ENCODE data around the gene EVPLL.

EVPLL gene

DNA sequence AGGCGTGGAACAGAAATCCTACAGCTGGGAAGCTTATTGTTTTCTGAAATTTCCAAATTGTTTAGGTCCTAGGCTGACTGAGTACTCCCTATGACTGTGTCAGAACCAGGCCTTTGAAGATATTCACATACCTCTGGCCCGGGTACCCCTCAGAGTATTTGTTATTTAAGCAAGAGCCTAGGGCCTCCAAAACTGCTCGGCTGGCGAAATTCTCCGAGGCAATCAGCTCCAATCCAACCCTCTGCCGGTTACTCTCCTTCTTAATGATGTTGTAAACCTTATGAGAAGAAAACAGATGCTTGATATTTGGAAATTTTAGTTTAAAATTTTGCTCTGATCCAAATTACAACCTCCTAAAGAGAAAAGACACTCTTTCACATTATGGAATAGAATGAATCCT is 24.0 kb upstream of the EVPLL start:
- TF ChIP-seq, protein P1, sequence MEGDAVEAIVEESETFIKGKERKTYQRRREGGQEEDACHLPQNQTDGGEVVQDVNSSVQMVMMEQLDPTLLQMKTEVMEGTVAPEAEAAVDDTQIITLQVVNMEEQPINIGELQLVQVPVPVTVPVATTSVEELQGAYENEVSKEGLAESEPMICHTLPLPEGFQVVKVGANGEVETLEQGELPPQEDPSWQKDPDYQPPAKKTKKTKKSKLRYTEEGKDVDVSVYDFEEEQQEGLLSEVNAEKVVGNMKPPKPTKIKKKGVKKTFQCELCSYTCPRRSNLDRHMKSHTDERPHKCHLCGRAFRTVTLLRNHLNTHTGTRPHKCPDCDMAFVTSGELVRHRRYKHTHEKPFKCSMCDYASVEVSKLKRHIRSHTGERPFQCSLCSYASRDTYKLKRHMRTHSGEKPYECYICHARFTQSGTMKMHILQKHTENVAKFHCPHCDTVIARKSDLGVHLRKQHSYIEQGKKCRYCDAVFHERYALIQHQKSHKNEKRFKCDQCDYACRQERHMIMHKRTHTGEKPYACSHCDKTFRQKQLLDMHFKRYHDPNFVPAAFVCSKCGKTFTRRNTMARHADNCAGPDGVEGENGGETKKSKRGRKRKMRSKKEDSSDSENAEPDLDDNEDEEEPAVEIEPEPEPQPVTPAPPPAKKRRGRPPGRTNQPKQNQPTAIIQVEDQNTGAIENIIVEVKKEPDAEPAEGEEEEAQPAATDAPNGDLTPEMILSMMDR (conservative IDR thresholded peaks at IDR 0.05): no peak
- no peak for TF ChIP-seq ZFX (IDR thresholded peaks at IDR 0.05)
- no peak overlapping the region for H3K27ac ChIP-seq

DNA sequence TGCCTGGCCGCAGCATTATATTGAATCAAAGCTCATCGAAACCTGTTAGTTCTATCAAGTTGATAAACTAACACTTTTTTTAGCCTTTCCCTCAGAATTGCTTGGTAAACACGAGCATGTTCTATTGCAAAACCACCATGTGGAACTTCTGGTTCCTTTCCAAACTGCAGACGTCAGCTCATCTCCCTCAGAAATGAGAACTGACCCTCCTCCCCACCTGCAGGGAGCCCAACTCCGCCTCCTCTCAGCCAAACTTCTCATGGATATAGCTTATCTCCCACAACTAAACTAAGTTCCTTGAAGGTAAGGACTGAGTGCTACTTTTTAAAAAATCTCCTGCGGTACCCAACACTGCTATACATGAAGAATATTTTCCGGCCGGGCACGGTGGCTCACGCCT is 21.0 kb upstream of the EVPLL start:
- no peak overlapping the region for H3K27ac ChIP-seq
- TF ChIP-seq, protein P1 (conservative IDR thresholded peaks at IDR 0.05): no peak
- no peak for TF ChIP-seq ZFX (IDR thresholded peaks at IDR 0.05)

DNA sequence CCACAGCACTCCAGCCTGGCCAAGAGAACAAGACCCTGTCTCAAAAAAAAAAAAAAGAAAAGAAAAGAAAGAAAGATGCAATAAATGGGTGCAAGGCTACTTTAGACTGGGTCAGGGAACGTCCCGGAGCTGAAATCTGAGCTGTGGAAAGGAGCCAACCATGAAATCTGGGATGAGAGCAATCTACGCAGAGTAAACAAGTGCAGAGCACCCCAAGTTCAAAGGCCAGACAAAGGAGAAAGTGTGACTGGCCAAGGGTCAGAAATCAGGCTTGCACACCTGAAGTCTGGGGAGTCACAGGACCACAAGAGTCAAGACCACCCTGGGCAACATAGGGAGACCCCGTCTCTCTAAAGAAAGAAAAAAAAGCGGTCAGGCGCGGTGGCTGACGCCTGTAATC is 17.1 kb upstream of the EVPLL start:
- H3K27ac ChIP-seq: no peak overlapping the region
- no peak for TF ChIP-seq ZFX (IDR thresholded peaks at IDR 0.05)
- TF ChIP-seq, protein P1 (conservative IDR thresholded peaks at IDR 0.05): no peak

DNA sequence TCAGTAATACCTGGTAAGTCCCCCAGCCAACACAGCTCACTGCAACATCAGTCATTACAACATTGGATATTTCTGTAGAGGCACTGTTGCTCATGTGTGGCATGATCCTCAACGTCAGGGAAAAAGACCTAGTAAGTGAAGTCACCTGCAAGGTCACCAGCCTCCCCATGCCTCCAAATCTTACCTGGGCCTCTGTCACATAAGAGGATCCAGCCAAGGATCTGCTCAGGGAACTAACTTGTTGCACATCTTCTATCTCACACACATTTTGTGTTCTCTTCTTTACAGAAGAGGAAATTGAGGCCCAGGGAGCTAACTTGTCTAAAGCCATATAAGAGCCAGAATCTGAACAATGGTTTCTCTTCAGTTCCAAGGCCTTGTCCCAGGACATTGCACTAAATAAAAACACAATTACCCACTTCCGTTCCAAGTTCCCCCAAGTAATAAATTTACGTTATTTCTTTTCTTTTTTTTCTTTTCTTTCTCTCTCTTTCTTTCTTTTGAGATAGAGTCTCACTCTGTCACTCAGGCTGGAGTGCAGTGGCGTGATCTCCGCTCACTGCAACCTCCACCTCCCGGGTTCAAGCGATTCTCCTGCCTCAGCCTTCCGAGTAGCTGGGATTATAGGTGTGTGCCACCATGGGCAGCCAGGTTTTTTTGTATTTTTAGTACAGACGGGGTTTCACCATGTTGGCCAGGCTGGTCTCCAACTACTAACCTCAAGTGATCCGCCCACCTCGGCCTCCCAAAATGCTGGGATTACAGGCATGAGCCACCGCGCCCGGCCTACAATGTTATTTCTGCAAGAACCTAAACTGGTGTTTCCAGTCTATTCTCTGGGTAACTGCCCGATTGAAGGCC is 15.5 kb upstream of the EVPLL start:
- TF ChIP-seq ZFX (IDR thresholded peaks at IDR 0.05): no peak
- TF ChIP-seq, protein P1 (conservative IDR thresholded peaks at IDR 0.05): no peak
- peak overlapping the region; percentile 92 for H3K27ac ChIP-seq

DNA sequence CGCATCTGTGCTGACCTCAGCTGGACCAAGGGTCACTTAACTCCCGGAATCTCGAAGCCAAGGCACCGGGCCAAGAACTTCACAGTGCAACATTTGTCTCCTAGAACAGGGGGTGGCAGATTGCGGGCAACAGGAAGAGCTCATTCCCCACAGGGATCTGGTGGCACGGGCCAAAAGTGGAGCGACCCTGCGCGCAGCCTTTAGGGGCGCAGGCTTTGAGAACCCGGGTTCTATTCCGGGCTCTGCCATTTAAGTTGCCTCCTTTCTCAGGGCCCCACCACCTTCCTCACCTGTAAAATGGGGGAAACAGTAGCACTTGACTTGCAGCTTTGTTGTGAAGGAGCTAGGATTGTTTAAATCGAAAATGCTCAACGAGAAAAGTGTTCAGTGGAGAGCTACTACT is 14.9 kb upstream of the EVPLL start:
- TF ChIP-seq, protein P1 (conservative IDR thresholded peaks at IDR 0.05): no peak
- TF ChIP-seq ZFX (IDR thresholded peaks at IDR 0.05): 0 out of 2 replicates have a peak, but pooled peaks have one; percentile 32
- H3K27ac ChIP-seq: peak overlapping the region; percentile 92

DNA sequence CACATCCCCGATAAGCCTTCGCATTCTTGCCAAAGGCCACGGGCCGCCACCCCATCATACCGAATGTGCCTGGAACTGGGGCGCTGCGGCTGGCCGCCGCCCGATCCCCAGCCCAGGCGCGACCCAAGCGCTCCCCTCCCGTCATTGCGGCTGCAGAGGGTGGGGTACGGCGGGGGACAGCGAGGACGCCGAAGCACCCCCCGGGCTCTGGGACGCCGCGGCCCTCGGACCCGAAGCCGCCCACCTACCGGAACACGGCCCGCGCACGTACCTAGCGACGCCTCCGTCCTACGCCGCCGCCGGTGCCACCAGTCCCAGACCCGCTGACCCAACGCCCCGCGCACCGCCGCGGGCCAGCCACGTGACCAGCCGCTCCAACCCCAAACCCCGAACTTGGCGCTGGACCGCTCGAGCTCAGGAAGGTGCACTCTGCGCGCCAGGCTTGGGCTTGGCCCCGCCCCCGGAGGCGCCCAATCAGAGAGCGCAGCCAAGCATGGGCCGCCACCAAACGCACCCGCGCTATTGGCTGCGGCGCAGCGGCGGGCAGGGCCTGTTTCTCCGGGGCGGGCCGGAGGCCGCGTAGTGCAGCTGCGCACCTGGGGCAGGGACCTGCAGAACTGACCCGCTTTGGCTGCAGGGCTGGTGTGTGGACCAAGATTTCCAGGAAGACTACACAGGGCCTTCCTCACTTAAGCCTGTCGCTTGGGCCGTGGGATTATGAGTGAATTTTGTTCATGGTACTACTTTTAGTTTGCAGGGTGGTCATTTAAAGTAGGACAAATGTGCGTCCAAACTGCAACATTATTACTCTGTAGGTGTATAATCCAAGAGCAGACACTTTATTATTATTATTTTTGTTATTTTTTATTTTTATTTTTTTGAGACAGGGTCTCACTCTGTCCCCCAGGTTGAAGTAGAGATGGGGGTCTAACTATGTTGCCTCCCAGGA is 14.2 kb upstream of the EVPLL start, which contains the start of gene SHMT1:
SHMT1 (minus strand) TSS at position 450 of the 949 bp plus-strand sequence. CDS start 7,569 bp downstream, outside the sequence.
- no peak; the same call in 1 of the 2 replicates for TF ChIP-seq ZFX (IDR thresholded peaks at IDR 0.05)
- TF ChIP-seq, protein P1 (conservative IDR thresholded peaks at IDR 0.05): no peak
- peak within 1 kb of the TSS; percentile 92 for H3K27ac ChIP-seq
